Fibroblast of lung (primary cell): ENCODE data around the gene TMEM132C. TPM values are rescaled to one million over a fixed set of nuclear protein-coding genes. Genes with fewer than 3 reads are reported as not detected.

Source experiments
- DNase-seq, 2 donors: peaks; one replicate each; pipeline versions ENCODE4 v3.0.0 to v3.0.0-alpha.2; 2010; ENCODE audit warnings: low read depth in 2 of 2
- H2AFZ ChIP-seq: 2 replicates; pipeline ENCODE4 v1.5.1; 2012; ENCODE audit warnings: low read length, control low read depth, inconsistent platforms
- H3K27ac ChIP-seq: 2 replicates; pipeline ENCODE4 v1.5.1; 2011; ENCODE audit warnings: low read length, control low read depth; ENCODE audit not compliant: insufficient read depth
- H3K27me3 ChIP-seq: 2 replicates; pipeline ENCODE4 v1.5.1; 2011; ENCODE audit warnings: mild to moderate bottlenecking, low read length; ENCODE audit not compliant: control insufficient read depth, insufficient read depth
- H3K36me3 ChIP-seq: 2 replicates; pipeline ENCODE4 v1.5.1; 2011; ENCODE audit warnings: low read length; ENCODE audit not compliant: control insufficient read depth, insufficient read depth
- H3K4me1 ChIP-seq: 2 replicates; pipeline ENCODE4 v1.5.1; 2011; ENCODE audit warnings: low read length; ENCODE audit not compliant: control insufficient read depth, insufficient read depth; ENCODE audit errors: extremely low read depth
- H3K4me2 ChIP-seq: 2 replicates; pipeline ENCODE4 v1.5.1; 2011; ENCODE audit warnings: low read length, control low read depth; ENCODE audit not compliant: insufficient read depth; ENCODE audit errors: extremely low read depth
- H3K4me3 ChIP-seq, 4 experiments: fragments of 200-600 bp in 1 of 4; sonication (generic) in 1 of 4; replicated peaks in 1 of 4; 2 replicates each; pipeline ENCODE4 v1.5.1; 2011 to 2016; ENCODE audit warnings: low read length in 4 of 4, low read depth in 3 of 4, mild to moderate bottlenecking in 3 of 4, control low read depth in 2 of 4, inconsistent platforms in 1 of 4, mixed read lengths in 1 of 4; ENCODE audit not compliant: insufficient read depth in 1 of 4; ENCODE audit errors: control extremely low read depth in 1 of 4
- H3K79me2 ChIP-seq: 2 replicates; pipeline ENCODE4 v1.5.1; 2012; ENCODE audit warnings: mild to moderate bottlenecking, low read length, inconsistent platforms; ENCODE audit not compliant: control insufficient read depth, insufficient read depth
- H3K9ac ChIP-seq: 2 replicates; pipeline ENCODE4 v1.5.1; 2011; ENCODE audit warnings: mild to moderate bottlenecking, low read length, control low read depth; ENCODE audit not compliant: insufficient read depth
- H3K9me3 ChIP-seq: 2 replicates; pipeline ENCODE4 v1.5.1; 2012; ENCODE audit warnings: low read depth, low read length; ENCODE audit not compliant: control insufficient read depth, insufficient read depth
- H4K20me1 ChIP-seq: 2 replicates; pipeline ENCODE4 v1.5.1; 2011; ENCODE audit warnings: low read length; ENCODE audit not compliant: control insufficient read depth, insufficient read depth; ENCODE audit errors: extremely low read depth
- CTCF ChIP-seq, 2 donors: IDR thresholded peaks in 1 of 2; conservative IDR thresholded peaks in 1 of 2; 1 replicate in 1 of 2; 2 replicates in 1 of 2; pipeline ENCODE4 v1.5.1; 2011 to 2012; ENCODE audit warnings: low read length in 2 of 2, control low read depth in 1 of 2, inconsistent platforms in 1 of 2, low read depth in 1 of 2, mild to moderate bottlenecking in 1 of 2
- EZH2 ChIP-seq: IDR thresholded peaks from 2 replicates; pipeline ENCODE4 v1.5.1; 2012; ENCODE audit warnings: low read length, control low read depth, mild to moderate bottlenecking; ENCODE audit errors: missing control alignments
- polyA plus RNA-seq, 2 donors: library from polyadenylated mRNA; depleted of rRNA in 1 of 2; stranded (reverse) in 1 of 2; unstranded in 1 of 2; fragments of >200 nt; gene quantifications; 2 replicates each; pipeline ENCODE4 v1.2.1, GENCODE V29; 2011 to 2012; ENCODE audit warnings: missing spikeins in 1 of 2
- total RNA-seq: library from RNA; depleted of rRNA; stranded (reverse); fragments of >200 nt; gene quantifications from 2 replicates; pipeline ENCODE4 v1.2.1, GENCODE V29; 2014

Gene TMEM132C
- total and polyA plus RNA-seq, 2 donors (not counting 1 experiment from before 2014, with no cell fraction given) = not detected

- Histone ChIP-seq H3K27me3 (no peaks in the 10 kb centered on the region), H3K4me2 (no peak overlapping the region), H2AFZ (no peak overlapping the region), H4K20me1 (no peaks in the 10 kb centered on the region), H3K79me2 (no peaks in the 10 kb centered on the region), H3K4me1 (no peaks in the 10 kb centered on the region), H3K36me3 (no peaks in the 10 kb centered on the region), H3K27ac (no peak overlapping the region), H3K9me3 (no peaks in the 10 kb centered on the region), H3K4me3 (no peak overlapping the region), H3K9ac (no peak overlapping the region)
- TF ChIP-seq CTCF (conservative IDR thresholded peaks at IDR 0.05 in 1 of 2, IDR thresholded peaks at IDR 0.05 in 1 of 2; ENCODE audit: low read depth in 1 of 2, low read length in 2 of 2) (no peak), EZH2 (no peak)
- DNase-seq = no peak
Measured at GRCh38 chr12:128322341-128322740, 55.4 kb downstream of the TMEM132C start.

- Histone ChIP-seq H3K79me2 (no peaks in the 10 kb centered on the region), H2AFZ (no peak overlapping the region), H3K4me3 (no peak overlapping the region), H3K27ac (no peak overlapping the region), H3K4me1 (no peaks in the 10 kb centered on the region), H4K20me1 (no peaks in the 10 kb centered on the region), H3K9me3 (no peaks in the 10 kb centered on the region), H3K4me2 (no peak overlapping the region), H3K9ac (no peak overlapping the region), H3K36me3 (no peaks in the 10 kb centered on the region), H3K27me3 (no peaks in the 10 kb centered on the region)
- no peak for DNase-seq
- TF ChIP-seq EZH2 (no peak), CTCF (conservative IDR thresholded peaks at IDR 0.05 in 1 of 2, IDR thresholded peaks at IDR 0.05 in 1 of 2; ENCODE audit: low read depth in 1 of 2, low read length in 2 of 2) (no peak)
Measured at GRCh38 chr12:128323145-128323920, 56.4 kb downstream of the TMEM132C start.

GRCh38 chr12:128325646-128326045, 58.7 kb downstream of the TMEM132C start:
- TF ChIP-seq CTCF (conservative IDR thresholded peaks at IDR 0.05 in 1 of 2, IDR thresholded peaks at IDR 0.05 in 1 of 2; ENCODE audit: low read depth in 1 of 2, low read length in 2 of 2) = no peak
- no peak for TF ChIP-seq EZH2
- Histone ChIP-seq H3K4me3 (no peak overlapping the region), H3K9ac (no peak overlapping the region), H3K4me2 (no peak overlapping the region), H3K36me3 (no peaks in the 10 kb centered on the region), H3K27ac (no peak overlapping the region), H3K27me3 (no peaks in the 10 kb centered on the region), H3K9me3 (no peaks in the 10 kb centered on the region), H3K4me1 (no peaks in the 10 kb centered on the region), H4K20me1 (no peaks in the 10 kb centered on the region), H3K79me2 (no peaks in the 10 kb centered on the region), H2AFZ (no peak overlapping the region)
- no peak for DNase-seq
